ENCODE data around the gene ABLIM2. TPM values are rescaled to one million over a fixed set of nuclear protein-coding genes. Genes with fewer than 3 reads are reported as not detected.

Gene ABLIM2
- total and polyA plus RNA-seq, 10 of the 15 experiments (the other 5 are each of a cell fraction or from before 2014, with no cell fraction given), result 0.03 to 0.15 (median 0.05) TPM; not detected in 7

GRCh38 chr4:8012517-8012916 lies 146.1 kb downstream of the ABLIM2 start:
- POLR2A ChIA-PET, result no interaction called here
- FAIRE-seq (no peak), ATAC-seq (no peak), DNase-seq (ENCODE audit: low read depth, low spot score) (no peak)
- SMC1A ChIA-PET (ENCODE audit: uncharacterized antibody, unreplicated experiment), result no interaction called here
- 34% methylated on average over 3 of the region's 3 CpGs for WGBS (ENCODE audit: insufficient coverage, insufficient replicate concordance, low lambda C conversion rate, missing lambda C conversion rate)
- H3K9me3 ChIP-seq (replicated peaks; ENCODE audit: control insufficient read depth, insufficient read depth, low read length), result no peaks in the 10 kb centered on the region
- no TSS peak for BruUV-seq (replicated peaks)
- TF ChIP-seq ASH2L (IDR thresholded peaks at IDR 0.05; ENCODE audit: borderline replicate concordance, low read depth), result no peak
- no peak for TF ChIP-seq IKZF2 (IDR thresholded peaks at IDR 0.05)
- TF ChIP-seq SUPT20H (IDR thresholded peaks at IDR 0.05; ENCODE audit: borderline replicate concordance, control insufficient read depth, low read depth, low read length), result no peak
- no peak for TF ChIP-seq SPI1 (IDR thresholded peaks at IDR 0.05; ENCODE audit: borderline replicate concordance, insufficient read depth, low read depth, low read length)
- no peak for TF ChIP-seq PKNOX1 (IDR thresholded peaks at IDR 0.05)
- TF ChIP-seq NBN (IDR thresholded peaks at IDR 0.05), result no peak
- TF ChIP-seq SREBF1 (IDR thresholded peaks at IDR 0.05; ENCODE audit: low read length), result no peak
- TF ChIP-seq WRNIP1 (IDR thresholded peaks at IDR 0.05; ENCODE audit: borderline replicate concordance, low read depth, low read length), result no peak
- TF ChIP-seq DPF2 (IDR thresholded peaks at IDR 0.05), result no peak
- TF ChIP-seq POLR2AphosphoS2 (IDR thresholded peaks at IDR 0.05; ENCODE audit: low read depth, low read length), result no peak
- TF ChIP-seq BHLHE40 (IDR thresholded peaks at IDR 0.05; ENCODE audit: borderline replicate concordance in 1 of 2, low read depth in 2 of 2, low read length in 1 of 2), result no peak
- no peak for TF ChIP-seq ZBTB4 (CRISPR knock-in tag; IDR thresholded peaks at IDR 0.05)
- no peak for TF ChIP-seq MAX (IDR thresholded peaks at IDR 0.05; ENCODE audit: low read depth, low read length)
- no peak for TF ChIP-seq E2F8 (IDR thresholded peaks at IDR 0.05; ENCODE audit: low read depth, partially characterized antibody)
- RAD21 ChIA-PET (ENCODE audit: unreplicated experiment), result no interaction called here
- H3K79me2 ChIP-seq (ENCODE audit: control insufficient read depth, insufficient read depth, low read length), result no peaks in the 10 kb centered on the region
- H3K27me3 ChIP-seq (replicated peaks in 1 of 2; ENCODE audit: control insufficient read depth in 2 of 2, insufficient read depth in 2 of 2, low read length in 1 of 2), result peaks cover 0 to 1% of the 10 kb centered on the region in 2 experiments; a peak in 3 of 4 replicates
- H4K20me1 ChIP-seq (ENCODE audit: control insufficient read depth, insufficient read depth), result no peaks in the 10 kb centered on the region
- H3K9ac ChIP-seq (ENCODE audit: control insufficient read depth, insufficient read depth, low read length), result no peak overlapping the region
- no peak overlapping the region for H3K4me3 ChIP-seq
- H3K4me1 ChIP-seq (ENCODE audit: control insufficient read depth, insufficient read depth, low read length), result no peaks in the 10 kb centered on the region
- intact Hi-C loops (cut with micrococcal nuclease; ENCODE audit: unreplicated experiment) (no loop called here), in situ Hi-C loops (cut with MboI) (no loop called here)
- no peak overlapping the region for H2AFZ ChIP-seq (ENCODE audit: control insufficient read depth, low read depth, low read length)
- no peaks in the 10 kb centered on the region for H3K36me3 ChIP-seq (ENCODE audit: control insufficient read depth in 2 of 2, insufficient read depth in 2 of 2, low read length in 1 of 2)
- H3K27ac ChIP-seq (ENCODE audit: control insufficient read depth, insufficient read depth), result no peak overlapping the region
- H3K4me2 ChIP-seq (ENCODE audit: control insufficient read depth, insufficient read depth), result no peak overlapping the region
- CTCF ChIA-PET, result no interaction called here
